HG03103 (cell line): ENCODE results near the gene AP5Z1.
"Not testable (repeated sequence)": the region's sequence is repeated elsewhere in the genome, so short reads cannot be mapped to it uniquely, and the experiment has no call there.

Experiments
- ATAC-seq: cut with Tn5 transposase; IDR thresholded peaks from one replicate; pipeline ENCODE4 v1.9.1; 2021; ENCODE audit warnings: low read depth; ENCODE audit not compliant: unreplicated experiment

AP5Z1 gene

GRCh38 chr7:4799508-4800268 is 24.3 kb downstream of the AP5Z1 start:
- ATAC-seq, result no peak

DNA sequence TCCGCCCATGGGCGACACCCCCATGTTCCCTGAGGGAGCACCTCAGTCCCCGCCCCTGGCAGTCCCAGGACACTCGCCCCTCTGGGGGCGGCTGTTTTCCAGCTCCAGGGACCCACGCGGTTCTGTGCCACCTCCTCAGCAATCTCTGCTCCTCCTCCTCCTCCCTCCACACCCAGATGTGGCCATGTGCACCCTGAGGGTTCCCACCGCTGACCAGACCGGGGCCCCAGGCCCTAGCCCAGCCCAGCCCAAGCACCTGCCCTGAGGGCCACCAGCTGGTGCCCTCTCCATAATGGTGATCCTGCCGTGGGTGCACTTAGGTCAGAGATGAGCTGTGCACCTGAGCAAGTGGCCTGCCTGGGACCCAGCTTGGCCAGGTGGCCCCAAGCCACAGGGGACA is 25.1 kb downstream of the AP5Z1 start:
- no peak for ATAC-seq

DNA sequence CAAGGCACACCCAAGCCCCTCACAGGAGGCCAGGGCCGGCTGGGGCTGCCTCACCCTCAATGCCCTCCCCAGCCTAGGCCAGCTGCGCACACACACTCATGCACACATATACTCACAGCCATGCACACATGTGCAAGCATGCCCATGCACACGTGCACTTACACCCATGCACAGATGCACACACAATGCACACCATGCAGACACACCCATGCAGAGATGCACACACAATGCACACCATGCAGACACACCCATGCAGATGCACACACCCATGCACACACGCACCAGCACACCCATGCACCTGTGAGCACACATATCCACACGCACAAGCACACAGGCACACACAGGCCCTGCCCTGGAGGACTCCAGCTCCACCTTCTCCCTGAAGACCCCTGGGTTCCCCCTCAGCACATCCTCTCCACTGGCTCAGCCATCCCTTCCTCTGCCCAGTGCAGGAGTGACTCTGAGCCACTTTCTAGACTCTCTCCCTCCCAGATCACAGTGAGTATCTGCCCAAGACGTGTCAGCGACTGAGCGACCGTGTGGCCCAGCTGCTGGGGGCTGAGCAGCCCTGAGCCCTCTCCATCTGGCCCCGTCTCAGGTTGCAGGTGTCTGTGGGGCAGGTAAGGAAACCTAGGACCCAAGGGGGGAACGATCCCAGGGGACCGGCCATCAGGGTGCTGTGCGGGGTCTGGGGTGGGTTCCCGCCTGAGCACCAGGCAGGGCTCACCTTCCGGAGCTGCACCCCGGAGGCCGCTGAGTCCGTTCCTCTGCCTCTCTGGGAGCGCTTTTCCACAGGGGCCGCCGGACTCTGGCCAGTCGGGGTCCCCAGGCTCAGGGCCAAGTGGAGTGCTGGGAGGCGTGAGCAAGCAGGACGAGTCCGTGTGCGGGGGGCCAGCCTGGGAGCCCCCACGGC is 25.8 kb downstream of the AP5Z1 start:
- no peak for ATAC-seq

GRCh38 chr7:4801839-4802231 is 26.4 kb downstream of the AP5Z1 start:
- no peak for ATAC-seq

DNA sequence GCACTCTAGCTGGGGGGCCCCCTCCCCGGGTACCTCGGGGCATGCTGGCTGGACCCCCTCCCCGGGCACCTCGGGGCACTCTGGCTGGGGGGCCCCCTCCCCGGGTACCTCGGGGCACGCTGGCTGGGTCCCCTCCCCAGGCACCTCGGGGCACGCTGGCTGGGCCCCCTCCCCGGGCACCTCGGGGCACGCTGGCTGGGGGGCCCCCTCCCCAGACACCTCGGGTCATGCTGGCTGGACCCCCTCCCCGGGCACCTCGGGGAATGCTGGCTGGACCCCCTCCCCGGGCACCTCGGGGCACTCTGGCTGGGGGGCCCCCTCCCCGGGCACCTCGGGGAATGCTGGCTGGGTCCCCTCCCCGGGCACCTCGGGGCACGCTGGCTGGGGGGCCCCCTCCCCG is 27.2 kb downstream of the AP5Z1 start:
- ATAC-seq, result not testable (repeated sequence)

GRCh38 chr7:4803397-4804241 is 28.2 kb downstream of the AP5Z1 start:
- ATAC-seq, result no peak

DNA sequence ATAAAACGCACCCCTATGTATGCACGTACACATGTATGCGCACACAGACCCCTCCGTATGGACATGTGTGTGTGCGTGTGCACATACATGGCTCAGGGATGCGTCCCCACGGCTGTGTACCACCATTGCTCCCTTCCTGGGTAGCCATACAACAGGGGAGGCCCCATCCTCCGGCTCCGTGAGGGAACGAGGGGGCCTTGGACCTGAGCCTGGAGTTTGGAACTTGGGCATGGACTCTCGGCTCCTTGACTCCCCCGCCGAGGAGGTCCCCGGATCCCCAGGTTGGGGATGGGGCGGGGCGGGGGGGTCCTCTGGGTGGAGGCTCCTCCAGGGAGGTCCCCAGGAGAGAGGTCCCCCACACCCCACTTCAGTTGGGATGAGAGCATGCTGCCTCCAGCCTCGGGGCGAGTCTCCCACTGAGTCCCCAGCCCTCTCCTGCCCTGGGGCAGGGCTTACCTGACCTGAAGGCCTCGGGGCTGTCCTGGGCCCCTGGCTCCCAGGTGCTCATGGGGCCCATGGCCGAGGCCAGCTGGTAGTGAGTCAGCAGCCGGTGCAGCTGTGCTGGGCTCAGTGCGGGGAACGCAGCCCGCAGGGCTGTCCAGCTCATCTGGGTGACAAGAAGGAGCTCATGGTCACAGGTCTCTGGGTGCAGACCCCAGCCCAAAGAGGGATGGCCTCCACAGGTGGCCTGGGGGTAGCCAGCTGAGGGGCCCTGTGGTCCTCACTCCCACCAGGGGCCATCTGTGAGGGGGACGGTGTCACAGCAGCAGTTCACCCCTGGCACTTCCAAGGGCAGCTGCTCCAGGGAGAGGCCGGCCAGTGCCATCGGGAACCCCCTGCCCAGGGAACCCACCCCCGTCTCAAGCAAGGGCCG is 29.9 kb downstream of the AP5Z1 start:
- no peak for ATAC-seq

GRCh38 chr7:4805984-4806300 is 30.5 kb downstream of the AP5Z1 start:
- ATAC-seq, result no peak

DNA sequence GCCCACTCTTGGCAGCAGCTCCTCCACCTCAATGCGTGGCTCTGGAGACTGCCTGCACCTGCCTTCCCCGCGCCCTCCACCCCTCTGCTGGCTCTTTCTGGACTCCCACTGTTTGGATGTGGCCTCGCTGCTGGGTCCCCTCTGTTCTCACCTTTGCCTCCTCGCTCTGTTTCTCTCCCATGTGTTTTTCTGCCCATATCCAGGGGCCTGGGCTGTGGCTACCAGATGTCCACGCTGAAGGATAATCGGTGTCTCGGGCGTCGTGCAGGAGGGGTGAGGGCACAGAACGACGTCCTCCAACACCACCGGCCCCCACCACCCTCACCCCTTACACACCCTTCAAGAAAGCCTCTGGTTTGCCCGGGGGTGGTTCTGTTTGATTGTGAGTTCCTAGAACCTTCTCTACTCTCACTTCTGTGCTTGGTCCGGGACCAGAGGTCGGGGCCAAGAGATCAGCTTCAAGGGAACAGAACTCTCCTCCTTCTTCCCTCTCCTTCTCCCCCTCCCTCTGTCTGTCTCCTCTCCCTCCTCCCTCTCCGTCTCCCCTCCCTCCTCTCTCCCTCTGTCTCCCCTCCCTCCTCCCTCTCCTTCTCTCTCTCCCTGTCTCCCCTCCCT is 31.7 kb downstream of the AP5Z1 start:
- ATAC-seq, result no peak

DNA sequence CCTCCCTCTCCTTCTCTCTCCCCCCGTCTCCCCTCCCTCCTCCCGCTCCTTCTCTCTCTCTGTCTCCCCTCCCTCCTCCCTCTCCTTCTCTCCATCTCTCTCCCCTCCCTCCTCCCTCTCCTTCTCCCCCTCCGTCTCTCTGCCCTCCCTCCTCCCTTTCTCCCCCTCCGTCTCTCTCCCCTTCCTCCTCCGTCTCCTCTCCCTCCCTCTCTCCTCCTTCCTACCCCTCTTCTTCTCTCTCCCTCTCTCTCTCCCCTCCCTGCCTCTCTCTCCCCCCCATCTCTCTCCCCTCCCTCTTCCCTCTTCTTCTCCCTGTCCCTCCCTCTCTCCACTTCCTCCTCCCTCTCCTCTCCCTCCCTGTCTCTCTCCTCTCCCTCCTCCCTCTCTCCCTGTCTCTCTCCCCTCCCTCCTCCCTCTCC is 32.2 kb downstream of the AP5Z1 start:
- ATAC-seq, result no peak

DNA sequence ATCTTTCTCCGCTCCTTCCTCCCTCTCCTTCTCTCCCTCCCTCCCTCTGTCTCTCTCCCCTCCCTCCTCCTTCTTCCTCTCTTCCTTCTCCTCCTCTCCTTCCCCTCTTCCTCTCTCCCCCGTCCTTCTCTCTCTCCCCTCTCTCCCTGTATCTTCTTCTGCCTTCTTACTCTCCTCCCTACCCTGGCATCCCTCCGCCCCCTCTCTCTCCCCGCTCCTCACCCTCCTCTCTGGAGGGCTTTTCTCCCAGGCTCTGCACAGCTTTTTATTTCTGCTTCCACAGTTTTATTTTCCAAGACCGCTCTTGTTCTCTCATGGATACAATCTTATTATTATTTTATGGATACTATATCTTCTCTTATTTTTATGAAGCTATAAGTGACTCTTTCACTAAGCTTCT is 32.6 kb downstream of the AP5Z1 start:
- no peak for ATAC-seq

- ATAC-seq, result no peak
Measured at GRCh38 chr7:4808565-4808964, 33.1 kb downstream of the AP5Z1 start.

- ATAC-seq, result no peak
Measured at GRCh38 chr7:4809091-4809591, 33.7 kb downstream of the AP5Z1 start.

DNA sequence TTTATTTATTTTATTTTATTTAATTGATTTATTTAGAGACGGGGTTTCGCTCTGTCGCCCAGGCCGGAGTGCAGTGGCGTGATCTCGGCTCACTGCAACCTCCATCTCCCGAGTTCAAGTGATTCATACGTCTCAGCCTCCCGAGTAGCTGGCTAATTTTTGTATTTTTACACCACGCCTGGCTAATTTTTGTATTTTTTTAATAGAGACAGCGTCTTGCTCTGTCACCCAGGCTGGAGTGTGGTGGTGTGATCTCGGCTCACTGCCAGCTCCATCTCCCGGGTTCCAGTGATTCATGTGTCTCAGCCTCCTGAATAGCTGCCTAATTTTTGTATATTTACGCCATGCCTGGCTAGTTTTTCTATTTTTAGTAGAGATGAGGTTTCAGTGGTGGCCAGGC is 34.2 kb downstream of the AP5Z1 start:
- ATAC-seq, result no peak

- ATAC-seq, result no peak
Measured at GRCh38 chr7:4814433-4814832, 39.0 kb downstream of the AP5Z1 start.

DNA sequence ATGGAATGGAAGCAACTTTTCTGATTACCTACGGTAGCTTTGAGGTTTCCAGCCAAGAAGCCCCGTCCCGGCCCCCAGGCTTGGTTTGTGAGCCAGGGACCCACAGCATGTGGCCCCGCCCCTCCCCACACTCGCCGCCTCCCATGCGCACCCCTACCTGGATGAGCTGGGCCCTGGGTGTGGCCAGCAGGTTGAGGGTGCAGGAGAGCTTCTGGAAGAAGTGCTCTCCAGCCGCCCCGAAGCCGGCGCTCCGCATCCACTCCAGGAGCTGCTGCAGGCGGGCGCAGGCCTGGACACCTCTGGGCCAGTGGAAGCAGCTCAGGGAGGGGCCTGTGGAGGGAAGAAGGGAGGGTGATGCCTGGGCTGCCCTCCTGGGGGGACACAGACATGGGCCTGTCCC is 39.7 kb downstream of the AP5Z1 start:
- no peak for ATAC-seq

GRCh38 chr7:4815609-4816418 is 40.4 kb downstream of the AP5Z1 start:
- no peak for ATAC-seq

- no peak for ATAC-seq
Measured at GRCh38 chr7:4816419-4817080, 41.1 kb downstream of the AP5Z1 start.
